Progenitor cell of endocrine pancreas (in vitro differentiated cells): ENCODE measurements around the gene TNF. TPM values are rescaled to one million over a fixed set of nuclear protein-coding genes. Genes with fewer than 3 reads are reported as not detected.

Experiments
- DNase-seq: peaks from one replicate; pipeline ENCODE4 v3.0.0; 2021; ENCODE audit warnings: low spot score; ENCODE audit not compliant: unreplicated experiment
- H3K27ac Mint-ChIP-seq: 2 replicates; pipeline ENCODE4 v1.8.0; 2021; ENCODE audit warnings: mild to moderate bottlenecking, moderate library complexity, mixed read lengths
- H3K27me3 Mint-ChIP-seq: 2 replicates; pipeline ENCODE4 v1.8.0; 2021; ENCODE audit warnings: mixed read lengths
- H3K36me3 Mint-ChIP-seq: 2 replicates; pipeline ENCODE4 v1.8.0; 2022; ENCODE audit warnings: mixed read lengths; ENCODE audit not compliant: insufficient read depth
- H3K4me1 Mint-ChIP-seq: 2 replicates; pipeline ENCODE4 v1.8.0; 2021; ENCODE audit warnings: low read depth, mixed read lengths
- H3K4me3 Mint-ChIP-seq: 2 replicates; pipeline ENCODE4 v1.8.0; 2021; ENCODE audit warnings: low read depth, mild to moderate bottlenecking, moderate library complexity, mixed read lengths
- H3K9me3 Mint-ChIP-seq: 2 replicates; pipeline ENCODE4 v1.8.0; 2021; ENCODE audit warnings: low read depth, mixed read lengths
- total RNA-seq: library from RNA; stranded (reverse); gene quantifications from 2 replicates; pipeline ENCODE4 v1.2.1, GENCODE V29; 2021
- TF ChIP-seq, protein P1 (sequence below): fragments of 200-600 bp; sonication (generic); IDR thresholded peaks from one replicate; pipeline ENCODE4 v1.5.0; 2021; ENCODE audit warnings: antibody characterized with exemption, mild to moderate bottlenecking; ENCODE audit not compliant: unreplicated experiment

TNF gene
- total RNA-seq, 1 donor from 2014 or later: not detected

DNA sequence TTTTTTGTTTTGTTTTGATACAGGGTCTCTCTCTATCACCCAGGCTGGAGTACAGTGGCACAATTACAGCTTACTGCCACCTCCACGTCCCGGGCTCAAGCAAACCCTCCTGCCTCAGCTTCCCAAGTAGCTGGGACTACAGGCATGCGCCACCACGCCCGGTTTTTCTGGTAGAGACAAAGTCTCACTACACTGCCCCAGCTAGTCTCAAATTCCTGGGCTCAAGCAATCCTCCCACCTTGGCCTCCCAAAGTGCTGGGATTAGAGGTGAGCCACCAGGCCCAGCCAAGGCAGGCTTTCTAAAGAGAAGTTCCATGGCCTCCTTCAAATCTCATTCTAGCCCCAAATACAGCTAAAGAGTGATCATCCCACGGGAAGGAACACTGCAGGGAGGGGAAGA is 41.4 kb upstream of the TNF start:
- peak overlapping the region; percentile 14 for H3K27ac Mint-ChIP-seq
- H3K9me3 Mint-ChIP-seq: no peaks in the 10 kb centered on the region
- DNase-seq: no peak
- H3K4me1 Mint-ChIP-seq: peaks cover 16% of the 10 kb centered on the region
- H3K27me3 Mint-ChIP-seq: no peaks in the 10 kb centered on the region
- peaks cover 51% of the 10 kb centered on the region for H3K36me3 Mint-ChIP-seq
- H3K4me3 Mint-ChIP-seq: no peak overlapping the region
- TF ChIP-seq, protein P1, sequence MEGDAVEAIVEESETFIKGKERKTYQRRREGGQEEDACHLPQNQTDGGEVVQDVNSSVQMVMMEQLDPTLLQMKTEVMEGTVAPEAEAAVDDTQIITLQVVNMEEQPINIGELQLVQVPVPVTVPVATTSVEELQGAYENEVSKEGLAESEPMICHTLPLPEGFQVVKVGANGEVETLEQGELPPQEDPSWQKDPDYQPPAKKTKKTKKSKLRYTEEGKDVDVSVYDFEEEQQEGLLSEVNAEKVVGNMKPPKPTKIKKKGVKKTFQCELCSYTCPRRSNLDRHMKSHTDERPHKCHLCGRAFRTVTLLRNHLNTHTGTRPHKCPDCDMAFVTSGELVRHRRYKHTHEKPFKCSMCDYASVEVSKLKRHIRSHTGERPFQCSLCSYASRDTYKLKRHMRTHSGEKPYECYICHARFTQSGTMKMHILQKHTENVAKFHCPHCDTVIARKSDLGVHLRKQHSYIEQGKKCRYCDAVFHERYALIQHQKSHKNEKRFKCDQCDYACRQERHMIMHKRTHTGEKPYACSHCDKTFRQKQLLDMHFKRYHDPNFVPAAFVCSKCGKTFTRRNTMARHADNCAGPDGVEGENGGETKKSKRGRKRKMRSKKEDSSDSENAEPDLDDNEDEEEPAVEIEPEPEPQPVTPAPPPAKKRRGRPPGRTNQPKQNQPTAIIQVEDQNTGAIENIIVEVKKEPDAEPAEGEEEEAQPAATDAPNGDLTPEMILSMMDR: no peak

DNA sequence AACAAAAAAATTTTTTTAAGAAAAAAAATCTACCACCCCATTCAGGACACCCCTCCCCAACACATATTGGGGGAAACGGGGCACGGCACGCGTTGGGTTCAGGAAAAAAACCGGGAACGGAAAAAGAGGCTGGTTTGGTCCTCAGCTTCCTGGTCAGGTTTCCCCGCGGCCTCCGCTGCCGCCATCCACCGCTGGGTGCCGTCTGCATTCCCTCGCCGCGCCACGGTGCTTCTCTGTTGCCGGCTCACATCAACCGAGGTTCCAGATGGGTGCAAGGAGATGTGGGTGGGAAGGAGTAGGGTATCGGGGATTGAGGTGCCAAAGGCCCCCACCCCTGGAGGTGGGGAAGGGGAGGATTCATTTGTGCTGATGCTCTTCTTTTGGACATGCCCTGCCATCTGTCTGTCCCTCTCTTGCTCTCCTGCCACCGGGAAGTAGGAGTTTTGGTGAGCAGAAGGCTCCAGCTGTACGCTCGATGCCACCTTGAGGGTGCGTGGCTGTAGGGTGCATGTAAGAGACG is 40.8 kb upstream of the TNF start:
- Mint-ChIP-seq H3K9me3 (no peaks in the 10 kb centered on the region), H3K36me3 (peaks cover 56% of the 10 kb centered on the region), H3K4me3 (no peak overlapping the region), H3K4me1 (peaks cover 18% of the 10 kb centered on the region), H3K27me3 (no peaks in the 10 kb centered on the region), H3K27ac (no peak overlapping the region)
- TF ChIP-seq, protein P1: no peak
- DNase-seq: no peak

DNA sequence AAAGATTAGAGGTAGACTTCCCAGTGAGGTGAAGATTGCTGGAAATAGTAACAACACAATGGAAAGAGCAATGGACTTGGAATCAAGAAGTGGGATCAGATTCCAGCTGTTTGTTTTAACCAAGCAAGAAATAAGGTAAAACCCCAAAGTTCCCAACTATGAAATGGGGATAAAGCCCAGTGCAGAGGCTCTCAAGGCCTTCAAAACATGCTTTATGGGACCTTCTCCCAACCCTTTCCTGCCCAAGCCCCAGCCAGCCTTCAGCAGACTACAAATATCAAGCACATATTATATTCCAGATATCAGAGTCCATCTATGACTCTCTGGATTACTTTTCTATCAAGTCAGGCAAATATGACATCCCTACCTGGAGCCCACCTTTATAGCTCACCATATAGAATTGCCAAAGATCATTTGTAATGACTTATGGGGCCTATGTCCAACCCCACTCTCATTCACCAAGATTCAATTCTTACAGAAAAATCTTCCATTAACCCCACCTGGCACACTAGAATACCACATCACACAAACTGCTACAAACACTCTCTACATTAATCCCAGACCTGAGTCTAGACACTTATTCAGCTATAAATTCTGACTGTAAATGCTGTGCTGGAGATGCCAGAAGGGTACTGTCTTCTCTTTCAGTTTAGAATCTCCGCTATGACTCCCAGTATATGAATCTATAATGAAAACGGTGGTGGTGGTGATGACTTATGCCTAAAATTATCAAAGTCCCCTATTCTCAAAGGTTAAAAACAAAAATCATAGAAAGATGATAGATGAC is 39.6 kb upstream of the TNF start:
- H3K27ac Mint-ChIP-seq: no peak overlapping the region
- H3K4me1 Mint-ChIP-seq: peaks cover 23% of the 10 kb centered on the region
- no peak overlapping the region for H3K4me3 Mint-ChIP-seq
- TF ChIP-seq, protein P1: no peak
- no peaks in the 10 kb centered on the region for H3K9me3 Mint-ChIP-seq
- DNase-seq: no peak
- no peaks in the 10 kb centered on the region for H3K27me3 Mint-ChIP-seq
- peaks cover 58% of the 10 kb centered on the region for H3K36me3 Mint-ChIP-seq

DNA sequence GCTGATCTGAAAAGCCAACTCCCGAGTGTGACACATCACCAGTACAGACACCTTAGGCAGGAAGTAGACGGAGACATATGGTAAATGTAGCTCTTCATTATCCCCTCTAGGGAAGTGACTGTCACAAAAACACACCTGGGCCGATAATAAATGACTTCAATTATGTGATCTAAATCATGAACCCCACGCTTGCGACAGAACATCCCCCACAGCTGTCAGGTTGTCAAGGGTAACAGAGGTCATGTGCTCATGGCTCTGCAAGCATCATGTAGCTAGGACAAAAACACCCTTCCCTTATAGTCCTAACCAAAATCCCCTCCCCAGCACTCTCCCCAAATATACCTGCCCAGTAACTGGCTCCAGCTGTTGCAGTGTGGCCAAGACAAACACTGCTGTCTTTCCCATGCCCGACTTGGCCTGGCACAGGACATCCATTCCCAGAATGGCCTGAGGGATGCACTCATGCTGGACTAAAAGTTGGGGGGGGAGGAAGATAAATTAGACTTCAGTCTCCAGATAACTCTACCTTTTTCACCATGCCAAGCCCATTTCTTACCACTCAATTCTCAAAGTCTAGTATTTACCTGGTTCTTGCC is 36.5 kb upstream of the TNF start:
- Mint-ChIP-seq H3K36me3 (peaks cover 51% of the 10 kb centered on the region), H3K27ac (peak overlapping the region; percentile 58), H3K27me3 (no peaks in the 10 kb centered on the region), H3K4me1 (peaks cover 32% of the 10 kb centered on the region), H3K4me3 (peak overlapping the region; percentile 99), H3K9me3 (no peaks in the 10 kb centered on the region)
- TF ChIP-seq, protein P1: no peak
- DNase-seq: no peak

DNA sequence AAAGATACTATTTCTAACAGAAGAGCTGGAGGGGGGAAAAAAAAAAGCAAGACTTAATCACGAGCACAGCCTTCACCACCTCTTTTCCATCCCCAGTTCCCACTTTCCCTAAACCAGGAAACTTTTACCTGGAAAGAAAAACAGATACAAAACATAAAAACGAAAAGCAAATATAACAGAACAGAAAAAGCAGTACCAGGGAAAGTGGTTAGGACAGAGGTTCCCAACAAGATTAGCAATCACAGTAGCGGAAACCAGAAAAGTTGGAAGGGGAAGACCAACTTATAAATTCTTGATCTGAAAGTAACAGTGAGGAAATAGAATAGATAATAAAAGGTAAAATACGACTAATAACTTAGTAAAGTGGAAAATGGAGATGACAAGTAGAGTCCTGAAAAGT is 34.7 kb upstream of the TNF start:
- peak overlapping the region; percentile 99 for H3K4me3 Mint-ChIP-seq
- peaks cover 41% of the 10 kb centered on the region for H3K36me3 Mint-ChIP-seq
- TF ChIP-seq, protein P1: no peak

More for the DNA sequence above, 34.7 kb upstream of the TNF start:
- H3K27me3 Mint-ChIP-seq: no peaks in the 10 kb centered on the region
- peak overlapping the region; percentile 98 for H3K27ac Mint-ChIP-seq
- H3K9me3 Mint-ChIP-seq: no peaks in the 10 kb centered on the region
- DNase-seq: no peak
- peaks cover 32% of the 10 kb centered on the region for H3K4me1 Mint-ChIP-seq
